LoVo (cell line): ENCODE results near the gene SNTG2.

Experiments
- DNase-seq: peaks from one replicate; pipeline ENCODE4 v3.0.0-alpha.2; 2016; ENCODE audit warnings: low spot score

SNTG2 gene

DNA sequence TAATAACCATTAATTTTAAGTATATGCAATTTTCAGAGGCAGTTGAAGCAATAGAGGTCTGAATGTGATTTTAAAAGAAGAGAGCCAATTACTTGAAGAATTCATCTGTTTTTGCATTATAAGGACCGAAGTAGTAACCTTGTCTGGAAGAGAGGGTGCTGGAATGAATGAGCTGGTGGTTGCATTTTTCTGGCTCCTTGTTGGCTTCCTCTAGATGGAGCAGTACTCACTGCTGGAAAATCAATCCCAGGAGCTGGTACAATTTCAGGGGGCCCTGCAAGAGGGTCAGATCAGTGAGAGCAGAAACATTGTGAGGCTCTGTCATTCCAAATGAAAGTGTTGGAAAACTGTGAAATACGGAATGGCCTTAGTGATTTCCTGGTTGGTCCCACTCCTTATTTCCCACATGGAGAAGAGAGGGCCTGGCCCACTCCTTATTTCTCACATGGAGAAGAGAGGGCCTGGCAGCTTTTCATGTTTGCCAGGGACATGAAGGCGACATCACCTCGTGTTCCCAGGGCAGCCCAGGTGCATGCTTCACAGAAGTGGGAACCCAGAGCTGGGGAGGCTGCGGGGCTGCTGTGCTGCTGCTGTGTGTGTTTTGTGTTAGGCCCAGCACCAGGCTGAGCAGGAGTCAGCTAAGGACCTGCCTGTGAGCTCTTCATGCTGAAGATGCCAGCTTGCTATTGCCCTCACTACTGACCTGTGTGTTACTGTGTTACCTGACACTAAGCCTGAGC lies 197.4 kb downstream of the SNTG2 start:
- DNase-seq, result no peak

DNA sequence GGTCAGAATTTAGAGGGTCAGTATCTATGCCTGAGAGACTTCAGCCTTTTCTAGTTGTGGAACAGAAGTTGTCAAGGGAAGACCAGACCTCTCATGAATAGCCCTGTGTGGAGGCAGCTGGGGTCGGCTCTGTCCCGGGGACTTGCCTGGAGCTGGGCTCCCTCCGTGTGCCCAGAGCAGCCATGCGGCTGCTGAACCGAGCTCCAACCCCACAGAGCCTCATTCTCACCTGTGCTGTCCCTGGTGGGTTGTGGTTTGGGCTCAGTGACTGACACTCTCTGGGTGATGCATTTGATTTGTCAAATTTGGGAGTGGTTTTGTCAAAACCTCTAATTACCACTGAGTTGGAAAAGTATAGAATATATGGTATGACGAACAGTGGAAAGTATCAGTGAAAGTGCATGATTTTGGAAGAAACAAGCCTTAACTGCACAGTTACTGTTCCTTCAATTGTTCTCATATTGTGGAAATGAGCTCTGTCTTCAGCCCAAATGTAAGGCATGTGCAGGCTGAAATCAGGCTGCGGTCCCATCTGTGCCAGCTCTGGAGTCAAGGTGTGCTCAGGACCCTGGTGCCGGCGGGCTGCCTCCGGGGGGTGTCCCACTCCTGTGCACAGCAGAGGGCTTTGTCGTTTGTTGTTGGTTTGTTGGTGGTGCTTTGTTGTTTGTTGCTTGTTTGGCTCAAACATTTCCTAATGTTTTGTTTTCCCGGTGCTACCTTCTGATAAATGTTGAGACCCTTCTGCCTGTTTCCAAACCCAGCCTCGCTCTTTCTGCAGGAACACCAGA lies 200.3 kb downstream of the SNTG2 start:
- DNase-seq, result no peak

DNA sequence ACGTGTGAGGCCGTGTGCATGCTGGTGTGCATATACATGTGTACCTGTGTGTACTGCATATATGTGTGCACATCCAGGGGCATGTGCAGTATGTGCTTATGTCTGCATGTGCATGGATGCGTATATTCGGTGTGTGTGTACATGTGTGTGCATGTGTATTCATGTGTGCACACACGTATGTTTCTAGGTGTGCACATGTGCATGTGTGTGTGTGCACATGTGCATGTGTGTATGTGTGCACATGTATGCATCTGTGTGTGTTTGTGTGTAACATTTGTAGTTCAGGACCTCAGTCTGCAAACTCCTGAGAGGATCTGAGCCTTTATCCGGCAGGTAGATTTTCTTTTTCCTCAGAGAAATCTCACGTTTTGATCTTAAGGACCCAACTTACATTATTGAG lies 201.7 kb downstream of the SNTG2 start:
- no peak for DNase-seq

DNA sequence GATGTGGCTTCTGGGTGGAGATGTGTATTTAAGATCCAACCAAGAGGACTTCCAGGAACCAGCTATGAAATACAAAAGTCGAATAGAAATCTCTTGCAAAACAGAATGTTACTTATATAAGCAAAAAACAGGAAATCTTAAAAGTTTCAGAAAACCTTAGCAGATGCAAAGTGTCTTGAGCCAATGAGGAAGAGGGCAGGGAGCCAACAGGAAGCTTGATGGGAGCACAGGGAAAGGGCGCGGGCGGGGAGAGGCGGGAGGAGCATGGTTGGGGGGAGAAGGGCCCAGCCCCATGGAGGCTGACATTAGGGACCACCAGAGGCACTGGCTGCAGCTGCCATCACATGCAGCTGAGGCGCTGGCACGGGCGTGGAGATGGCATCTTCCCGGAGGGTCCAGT lies 203.3 kb downstream of the SNTG2 start:
- DNase-seq, result no peak

DNA sequence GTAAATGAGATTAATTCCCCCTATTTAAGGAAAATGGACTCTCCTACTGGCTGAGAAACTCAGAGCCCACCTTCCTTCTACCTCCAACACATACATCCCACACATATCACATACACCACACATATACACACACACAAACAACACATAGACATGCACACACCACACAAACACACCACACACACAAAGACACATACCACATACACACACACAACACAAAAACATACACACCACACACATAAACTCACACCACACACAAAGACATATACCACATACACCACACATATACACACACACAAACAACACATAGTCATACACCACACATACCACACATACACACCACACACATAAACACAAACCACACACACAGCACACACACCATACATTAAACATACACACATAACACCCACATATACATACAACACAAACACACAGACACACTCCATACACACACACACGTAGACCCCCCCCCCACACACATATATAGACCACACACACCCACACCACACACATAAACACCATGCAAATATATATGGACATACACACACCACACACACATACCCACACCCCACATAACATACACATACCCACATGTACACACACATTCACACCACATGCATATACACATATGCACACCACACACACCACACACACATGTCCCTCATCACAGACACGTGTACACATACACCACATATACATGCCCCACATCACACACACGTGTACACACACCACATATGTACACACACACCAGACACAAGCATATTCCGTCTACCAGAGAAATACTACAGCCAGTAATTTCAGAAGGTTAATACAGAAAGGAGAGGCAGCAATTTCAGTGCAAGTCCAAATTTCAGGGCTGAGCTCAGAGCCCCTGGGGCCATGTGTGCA lies 204.3 kb downstream of the SNTG2 start:
- no peak for DNase-seq

DNA sequence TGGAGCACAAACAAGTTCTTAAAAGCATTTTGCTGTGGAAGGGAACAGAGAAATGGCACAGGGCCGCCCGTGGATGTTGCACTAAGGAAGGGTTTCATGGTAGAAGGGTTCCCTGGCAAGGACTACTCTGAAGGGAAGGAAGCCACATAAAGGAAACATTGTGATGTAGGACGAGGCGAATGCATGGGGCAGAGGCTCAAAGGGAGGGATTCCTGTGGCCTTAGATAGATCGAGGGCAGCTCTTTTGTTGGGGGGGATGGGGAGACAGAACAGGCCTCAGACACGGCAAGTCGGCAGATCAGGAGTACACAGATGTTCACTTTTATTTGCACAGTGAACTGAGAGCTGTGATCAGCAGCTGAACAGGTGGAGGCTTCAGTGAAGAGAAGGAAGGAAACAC lies 205.4 kb downstream of the SNTG2 start:
- no peak for DNase-seq

DNA sequence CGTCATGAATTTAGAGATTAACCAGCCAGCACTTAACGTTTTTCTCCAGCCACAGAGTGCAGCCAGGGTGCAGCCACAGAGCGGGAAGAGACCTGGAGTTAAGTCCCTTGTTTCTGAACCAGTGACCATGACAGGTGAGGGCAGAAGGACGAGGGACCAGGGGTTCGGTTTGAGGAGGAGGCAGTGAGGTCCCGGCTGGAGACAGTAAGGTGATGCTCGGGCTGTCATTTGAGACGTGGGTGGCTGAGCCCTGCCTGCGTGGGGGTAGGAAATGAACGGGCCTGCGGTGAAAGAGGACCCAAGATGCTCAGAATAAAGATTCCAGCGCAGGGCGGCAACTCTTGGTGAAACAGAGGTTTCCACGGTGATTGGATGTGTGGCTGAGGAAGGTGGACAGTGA lies 205.9 kb downstream of the SNTG2 start:
- no peak for DNase-seq

DNA sequence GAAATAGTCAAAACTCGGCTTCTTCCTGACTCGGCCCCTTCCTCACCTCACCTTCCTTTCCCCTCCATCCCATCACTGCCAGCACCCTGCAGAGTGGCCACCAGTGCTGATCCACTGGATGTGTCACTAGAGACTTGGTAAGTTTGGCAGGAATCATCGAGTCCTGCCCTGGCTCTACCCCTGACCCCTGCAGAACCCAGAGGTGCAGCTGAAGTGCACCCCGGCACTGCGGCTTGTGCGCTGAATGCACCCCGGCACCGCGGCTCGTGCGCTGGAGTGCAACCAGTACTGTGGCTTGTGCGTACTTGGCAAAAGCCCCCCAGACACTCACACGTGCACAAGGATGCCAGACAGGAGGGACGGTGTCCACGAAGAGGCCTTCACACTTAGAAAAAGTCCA lies 206.5 kb downstream of the SNTG2 start:
- DNase-seq, result no peak

DNA sequence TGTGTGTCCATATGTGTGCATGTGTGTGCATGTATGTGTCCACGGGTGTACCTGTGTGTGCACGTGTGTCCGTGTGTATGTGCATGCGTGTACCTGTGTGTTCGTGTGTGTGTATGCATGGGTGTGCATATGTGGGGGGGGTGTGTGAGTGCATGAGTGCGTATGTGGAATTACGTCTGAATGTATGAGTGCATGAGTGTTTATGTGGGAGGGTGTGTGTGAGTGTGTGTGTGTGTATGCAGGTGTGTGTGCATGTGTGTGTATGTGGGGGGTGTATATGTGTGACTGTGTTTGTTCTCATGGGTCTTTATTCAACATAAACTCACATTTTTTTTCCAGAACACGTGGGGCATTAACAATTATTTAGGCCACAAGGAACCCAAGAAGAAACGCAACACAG lies 208.4 kb downstream of the SNTG2 start:
- no peak for DNase-seq

DNA sequence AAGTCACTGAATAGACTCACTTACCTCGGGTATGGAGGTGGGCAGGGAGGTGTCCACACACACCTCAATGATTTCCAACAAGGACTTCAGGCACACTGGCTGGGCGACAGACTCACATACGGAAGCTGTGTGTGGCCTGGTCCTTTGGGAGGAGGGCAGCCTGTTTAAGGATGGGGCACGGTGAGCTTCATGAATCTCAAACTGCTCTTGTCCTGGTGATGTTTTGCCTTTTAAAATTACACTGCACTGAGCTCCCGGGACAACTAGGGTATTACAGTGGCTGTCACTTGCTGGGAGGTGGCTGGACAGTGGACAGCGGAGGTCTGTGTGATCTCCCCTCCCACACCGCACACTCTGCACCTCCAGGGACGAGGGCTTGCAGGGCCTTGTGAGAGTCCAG lies 211.6 kb downstream of the SNTG2 start:
- no peak for DNase-seq

DNA sequence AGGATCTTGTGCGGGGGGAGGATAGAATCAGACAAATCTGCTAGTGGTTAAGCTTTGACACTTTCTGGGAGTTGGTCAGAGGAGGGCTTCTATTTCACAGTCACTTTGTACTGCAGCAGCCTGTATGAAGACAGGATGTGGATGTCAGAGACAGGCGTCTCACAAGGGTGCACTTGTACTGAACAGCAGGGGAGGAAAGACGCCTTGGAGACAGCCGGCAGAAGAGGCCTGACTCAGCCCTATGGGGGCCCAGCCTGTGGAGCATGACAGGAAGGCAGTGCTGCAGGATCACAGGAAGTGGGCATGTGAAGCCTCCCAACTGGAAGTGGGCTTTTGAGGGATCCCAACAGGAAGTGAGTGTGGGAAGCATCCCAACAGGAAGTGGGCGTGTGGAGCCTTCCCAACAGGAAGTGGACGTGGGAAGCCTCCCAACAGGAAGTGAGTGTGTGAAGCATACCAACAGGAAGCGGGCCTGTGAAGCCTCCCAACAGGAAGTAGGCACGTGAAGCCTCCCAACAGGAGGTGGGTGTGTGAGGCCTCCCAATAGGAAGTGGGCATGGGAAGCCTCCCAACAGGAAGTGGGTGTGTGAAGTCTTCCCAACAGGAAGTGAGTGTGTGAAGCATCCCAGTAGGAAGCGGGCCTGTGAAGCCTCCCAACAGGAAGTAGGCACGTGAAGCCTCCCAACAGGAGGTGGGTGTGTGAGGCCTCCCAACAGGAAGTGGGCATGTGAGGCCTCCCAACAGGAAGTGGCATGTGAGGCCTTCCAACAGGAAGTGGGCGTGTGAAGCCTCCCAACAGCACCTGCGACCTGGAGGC lies 212.3 kb downstream of the SNTG2 start:
- DNase-seq, result no peak

DNA sequence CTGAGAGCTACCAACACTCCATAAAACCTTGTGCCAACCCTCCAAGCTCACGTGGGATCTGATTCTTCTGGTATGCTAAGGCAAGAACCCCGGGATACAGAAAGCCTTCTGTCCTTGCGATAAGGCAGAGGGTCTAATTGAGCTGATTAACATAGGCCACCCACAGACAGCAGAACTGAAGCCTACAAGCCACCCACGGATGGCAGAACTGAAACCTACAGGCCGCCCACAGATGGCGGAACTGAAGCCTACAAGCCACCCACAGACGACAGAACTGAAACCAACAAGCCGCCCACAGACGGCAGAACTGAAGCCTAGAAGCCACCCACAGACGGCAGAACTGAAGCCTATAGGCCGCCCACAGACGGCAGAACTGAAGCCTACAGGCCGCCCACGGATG lies 216.3 kb downstream of the SNTG2 start:
- DNase-seq, result no peak

DNA sequence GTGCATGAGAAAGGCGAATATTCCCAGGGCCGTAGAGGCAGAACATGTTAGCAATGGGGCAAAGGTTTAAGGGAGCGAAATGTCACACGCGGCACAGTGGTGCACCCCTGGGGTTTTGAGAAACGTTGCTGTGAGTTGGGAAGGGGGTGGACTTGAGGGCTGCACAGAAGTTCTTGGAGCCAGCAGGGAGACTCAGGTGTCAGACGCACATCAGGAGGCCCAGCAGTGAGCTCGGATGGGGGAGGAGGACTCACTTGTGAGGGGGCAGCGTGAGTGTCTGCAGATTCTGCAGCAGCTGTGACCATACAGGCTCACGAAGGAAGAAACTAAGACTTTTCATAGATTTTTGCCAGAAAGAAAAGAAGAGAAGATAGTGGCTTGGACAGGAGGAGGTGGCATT lies 218.2 kb downstream of the SNTG2 start:
- no peak for DNase-seq

DNA sequence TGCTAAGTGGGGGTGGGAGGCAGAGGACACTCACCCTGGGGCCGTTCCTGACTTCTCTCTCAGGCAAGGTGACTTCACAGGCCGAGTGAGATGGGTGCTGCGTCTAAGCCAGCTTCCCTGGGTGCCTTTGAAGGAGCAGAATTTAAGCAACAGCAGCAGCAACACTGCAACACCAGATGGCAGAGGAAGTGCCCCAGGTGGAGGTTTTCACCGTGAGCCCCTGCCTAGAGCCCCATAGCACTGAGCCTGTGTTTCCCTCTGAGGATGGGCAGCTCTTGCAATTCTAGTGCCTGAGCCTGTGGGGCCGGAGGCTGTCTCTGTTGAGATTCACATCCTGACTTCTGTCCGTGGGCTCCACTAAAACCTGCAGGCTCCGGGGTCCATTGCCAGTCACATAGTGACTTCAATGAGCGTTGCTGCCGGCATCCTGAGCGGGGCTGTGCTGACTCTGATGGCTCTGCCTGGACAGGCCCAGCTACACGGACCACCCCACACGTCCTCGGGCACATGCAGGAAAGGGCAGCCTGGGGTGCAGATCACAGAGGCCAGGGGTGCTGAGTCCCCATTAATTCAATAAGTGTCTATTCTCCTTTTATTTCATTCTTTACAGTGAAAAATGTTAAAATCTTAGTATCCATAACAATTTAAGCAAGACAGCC lies 218.8 kb downstream of the SNTG2 start:
- DNase-seq, result no peak

DNA sequence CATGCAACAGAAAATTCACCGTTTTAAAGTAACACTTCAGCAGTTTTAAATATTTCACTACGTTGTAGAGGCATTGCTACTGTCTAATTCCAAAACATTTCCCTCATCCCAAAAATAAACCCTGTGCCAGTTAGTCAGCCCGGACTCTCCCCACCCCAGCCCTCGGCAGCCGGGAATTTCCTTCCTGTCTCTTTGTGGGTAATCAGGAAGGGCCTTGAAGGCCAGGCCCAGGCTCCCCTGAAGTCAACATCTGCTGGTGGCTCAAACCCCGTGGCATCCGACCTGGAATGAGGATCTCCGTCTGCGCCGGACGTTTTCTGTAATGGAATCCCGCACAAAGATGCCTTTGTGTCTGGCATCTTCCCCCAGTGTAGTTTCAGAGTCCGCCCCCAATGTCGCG lies 219.6 kb downstream of the SNTG2 start:
- no peak for DNase-seq

DNA sequence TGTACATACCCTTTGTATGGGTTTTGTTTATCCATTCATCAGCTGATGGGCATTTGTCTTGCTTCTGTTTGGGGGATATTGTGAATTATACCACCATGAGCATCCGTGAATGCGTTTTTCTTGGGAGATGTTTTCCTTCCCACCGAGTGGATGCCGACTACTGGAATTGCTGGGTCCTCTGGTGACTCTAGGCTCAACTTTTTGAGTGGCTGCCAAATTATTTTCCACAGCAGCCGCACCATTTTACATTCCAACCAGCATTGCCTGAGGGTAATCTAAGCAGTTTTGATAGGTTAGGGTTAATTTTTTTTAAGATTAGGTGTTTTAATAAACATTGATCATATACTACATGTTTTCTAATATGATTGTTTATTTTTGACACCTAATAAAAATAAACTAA lies 220.1 kb downstream of the SNTG2 start:
- no peak for DNase-seq

DNA sequence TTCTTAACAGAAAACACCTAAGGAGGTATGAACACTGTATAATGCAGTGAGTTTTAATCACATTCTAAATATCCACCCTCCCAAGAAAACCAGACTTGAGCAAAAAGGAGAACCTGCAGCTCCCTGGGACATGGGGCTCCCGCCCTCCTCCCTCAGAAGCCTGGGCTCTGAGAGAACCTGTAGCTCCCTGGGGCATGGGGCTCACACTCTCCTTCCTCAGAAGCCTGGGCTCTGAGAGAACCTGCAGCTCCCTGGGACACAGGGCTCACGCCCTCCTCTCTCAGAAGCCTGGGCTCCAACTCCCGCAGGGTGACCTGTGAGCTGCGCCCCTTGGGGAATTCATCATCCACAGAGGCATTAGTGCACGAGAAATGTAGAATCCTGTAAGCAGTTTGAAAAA lies 222.9 kb downstream of the SNTG2 start:
- DNase-seq, result no peak

DNA sequence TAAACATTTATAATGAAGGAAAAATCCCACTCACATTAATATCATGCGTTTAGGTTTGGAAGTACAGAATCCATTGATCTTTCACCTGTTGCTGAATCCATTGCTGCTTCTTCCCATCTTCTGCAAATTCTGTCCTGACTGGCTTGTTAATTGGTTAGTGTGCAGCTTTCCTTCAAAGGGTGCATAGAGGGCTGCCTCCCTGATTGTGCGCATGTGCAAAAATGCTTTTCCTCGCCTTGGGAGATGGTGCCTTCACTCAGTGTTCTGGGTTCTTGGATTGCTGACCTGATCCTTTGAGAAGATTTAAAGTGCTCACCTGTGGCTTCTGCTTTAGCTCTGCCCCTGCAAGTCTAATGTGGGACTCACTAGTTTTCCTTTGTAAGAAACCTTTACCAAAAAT lies 231.2 kb downstream of the SNTG2 start:
- DNase-seq, result no peak

DNA sequence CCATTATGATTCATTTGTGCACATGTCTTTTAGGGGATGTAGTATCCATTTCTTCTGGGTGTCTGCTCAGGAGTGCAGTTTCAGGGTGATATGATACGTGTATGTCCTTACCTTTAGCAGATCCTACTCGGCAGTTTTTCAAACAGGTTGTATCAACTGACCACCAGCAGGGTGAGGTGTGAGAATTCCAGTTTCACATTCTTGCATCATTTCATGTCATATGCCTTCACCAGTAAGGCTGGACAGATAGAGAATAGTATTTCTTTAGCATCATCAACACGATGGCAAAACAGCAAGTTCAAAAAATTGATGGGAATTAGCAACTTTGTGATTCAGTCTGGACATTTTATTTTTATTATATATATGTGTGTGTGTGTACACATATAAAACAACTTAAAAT lies 232.7 kb downstream of the SNTG2 start:
- DNase-seq, result no peak

DNA sequence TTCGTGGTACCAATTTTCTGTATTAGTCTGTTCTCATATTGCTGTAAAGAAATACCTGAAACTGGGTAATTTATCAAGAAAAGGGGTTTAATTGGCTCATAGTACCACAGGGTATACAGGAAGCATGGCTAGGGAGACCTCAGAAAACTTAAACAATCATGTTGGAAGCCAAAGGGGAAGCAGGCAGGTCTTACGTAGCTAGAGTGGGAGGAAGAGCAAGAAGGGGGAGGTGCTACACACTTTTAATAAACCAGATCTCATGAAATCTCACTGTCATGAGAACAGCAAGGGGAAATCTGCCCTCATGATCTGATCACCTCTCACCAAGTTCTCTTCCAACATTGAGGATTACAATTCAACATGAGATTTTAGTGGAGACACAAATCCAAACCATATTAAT lies 235.8 kb downstream of the SNTG2 start:
- DNase-seq, result no peak

DNA sequence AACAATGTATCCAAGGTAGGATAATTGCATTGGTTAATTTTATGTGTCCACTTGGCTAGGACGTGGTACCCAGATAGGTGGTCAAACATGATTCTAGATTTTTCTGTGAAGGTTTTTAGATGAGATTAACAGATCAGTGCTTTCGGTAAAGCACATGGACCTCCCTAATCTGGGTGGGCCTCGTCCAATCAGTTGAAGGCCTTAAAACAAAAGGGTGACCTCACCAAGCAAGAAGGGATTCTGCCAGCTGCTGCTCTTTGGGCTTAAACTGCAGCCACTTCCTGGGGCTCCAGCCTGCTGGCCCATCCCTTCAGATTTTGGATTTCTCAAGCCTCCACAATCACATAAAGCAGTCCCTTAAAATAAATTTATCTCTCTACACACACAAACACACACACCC lies 236.5 kb downstream of the SNTG2 start:
- DNase-seq, result no peak
